ENCODE data around the gene SRD5A1.

Gene SRD5A1

DNA sequence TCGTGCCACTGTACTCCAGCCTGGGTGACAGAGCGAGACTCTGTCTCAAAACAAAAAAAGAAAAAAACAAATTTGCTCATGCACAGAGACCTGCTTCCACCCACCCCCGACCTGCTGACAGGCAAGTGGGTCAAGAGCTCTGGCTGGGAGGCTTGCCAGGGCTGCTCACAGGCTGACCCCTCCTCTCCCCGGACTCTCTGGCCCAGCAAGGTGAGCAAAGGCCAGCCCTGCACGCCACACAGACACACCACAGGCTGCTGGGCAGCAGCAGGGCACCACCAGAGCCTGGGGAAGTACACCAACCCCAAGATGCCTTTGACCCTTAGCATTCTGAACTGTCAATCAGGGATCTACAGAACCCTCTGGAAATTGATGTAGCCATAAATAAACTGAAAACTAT, 29.6 kb upstream of the SRD5A1 start:
- in situ Hi-C loops (cut with MboI; ENCODE audit: low sequenced_read_pairs) = no loop called here

GRCh38 chr5:6604341-6604740, 28.9 kb upstream of the SRD5A1 start:
- in situ Hi-C loops (cut with MboI; ENCODE audit: low sequenced_read_pairs) = no loop called here

DNA sequence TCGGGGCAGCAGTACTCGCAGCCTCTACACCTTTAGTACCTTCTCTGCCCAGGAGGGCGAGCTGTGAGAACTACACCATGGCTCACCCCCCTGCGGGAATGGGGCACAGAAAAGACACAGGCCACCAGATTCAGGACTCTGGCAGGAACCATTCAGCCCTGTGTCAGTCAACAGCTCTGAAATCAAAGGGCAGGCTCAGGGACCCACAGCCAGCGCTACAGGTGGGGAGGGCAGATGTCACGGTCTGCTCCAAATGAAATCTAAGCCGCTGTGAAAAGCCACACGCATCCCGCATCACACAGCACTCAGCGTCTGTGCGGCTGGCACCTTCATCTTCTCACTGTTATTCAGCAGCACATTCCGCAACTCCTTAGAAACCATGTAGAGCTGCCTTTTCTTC, 28.3 kb upstream of the SRD5A1 start:
- in situ Hi-C loops (cut with MboI; ENCODE audit: low sequenced_read_pairs) = no loop called here

DNA sequence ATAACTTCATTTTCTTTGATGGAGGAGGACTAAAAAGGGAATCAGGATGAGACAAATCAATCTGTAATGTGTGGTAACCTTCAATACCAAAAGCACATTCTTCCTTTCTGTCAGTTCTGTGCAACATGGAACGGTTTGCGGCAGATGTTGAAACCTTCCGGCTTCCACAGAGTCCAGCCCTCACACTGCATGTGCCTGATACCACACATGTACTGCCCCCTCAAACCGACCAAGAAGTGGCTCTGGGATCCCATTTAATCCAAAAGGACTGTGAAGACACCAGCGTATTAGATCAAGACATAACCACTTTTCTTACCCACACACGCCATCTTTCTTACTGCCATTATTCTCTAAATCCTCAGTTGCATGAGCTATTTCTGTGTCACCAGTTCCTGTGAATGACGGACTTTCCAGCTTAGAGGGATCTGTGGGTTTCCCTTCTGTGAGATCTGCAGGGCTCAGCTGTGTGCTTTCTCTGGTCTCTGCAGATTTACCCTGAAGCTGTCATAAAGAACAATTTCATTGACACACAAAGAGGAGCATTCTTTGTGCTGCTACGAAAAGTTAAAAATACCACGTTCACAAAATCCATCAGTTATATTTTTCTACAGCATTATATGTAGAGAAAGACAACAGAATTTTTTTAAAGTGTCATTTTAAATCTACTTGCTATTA, 26.2 kb upstream of the SRD5A1 start:
- in situ Hi-C loops (cut with MboI; ENCODE audit: low sequenced_read_pairs) = no loop called here

GRCh38 chr5:6607559-6607936, 25.7 kb upstream of the SRD5A1 start:
- in situ Hi-C loops (cut with MboI; ENCODE audit: low sequenced_read_pairs) = no loop called here

DNA sequence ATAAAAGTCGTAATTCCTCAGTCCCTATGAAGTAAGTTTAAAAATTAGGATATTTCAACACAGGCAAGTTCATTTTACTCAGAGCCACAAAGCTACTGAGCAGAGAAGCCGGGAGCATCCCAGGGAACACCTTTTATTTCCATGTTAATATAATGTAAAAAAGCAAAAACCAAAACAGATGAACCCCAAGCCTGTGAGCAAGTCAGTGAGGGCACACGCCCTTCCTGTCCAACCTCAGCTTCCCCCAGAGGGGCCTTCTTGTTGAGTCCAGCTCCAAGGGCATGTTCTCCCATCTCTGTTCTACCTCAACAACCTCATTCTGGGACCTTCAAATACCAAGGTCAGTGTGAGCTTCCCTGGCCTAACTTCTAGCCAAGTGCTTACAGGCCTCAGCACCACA, 25.2 kb upstream of the SRD5A1 start:
- in situ Hi-C loops (cut with MboI; ENCODE audit: low sequenced_read_pairs) = no loop called here

DNA sequence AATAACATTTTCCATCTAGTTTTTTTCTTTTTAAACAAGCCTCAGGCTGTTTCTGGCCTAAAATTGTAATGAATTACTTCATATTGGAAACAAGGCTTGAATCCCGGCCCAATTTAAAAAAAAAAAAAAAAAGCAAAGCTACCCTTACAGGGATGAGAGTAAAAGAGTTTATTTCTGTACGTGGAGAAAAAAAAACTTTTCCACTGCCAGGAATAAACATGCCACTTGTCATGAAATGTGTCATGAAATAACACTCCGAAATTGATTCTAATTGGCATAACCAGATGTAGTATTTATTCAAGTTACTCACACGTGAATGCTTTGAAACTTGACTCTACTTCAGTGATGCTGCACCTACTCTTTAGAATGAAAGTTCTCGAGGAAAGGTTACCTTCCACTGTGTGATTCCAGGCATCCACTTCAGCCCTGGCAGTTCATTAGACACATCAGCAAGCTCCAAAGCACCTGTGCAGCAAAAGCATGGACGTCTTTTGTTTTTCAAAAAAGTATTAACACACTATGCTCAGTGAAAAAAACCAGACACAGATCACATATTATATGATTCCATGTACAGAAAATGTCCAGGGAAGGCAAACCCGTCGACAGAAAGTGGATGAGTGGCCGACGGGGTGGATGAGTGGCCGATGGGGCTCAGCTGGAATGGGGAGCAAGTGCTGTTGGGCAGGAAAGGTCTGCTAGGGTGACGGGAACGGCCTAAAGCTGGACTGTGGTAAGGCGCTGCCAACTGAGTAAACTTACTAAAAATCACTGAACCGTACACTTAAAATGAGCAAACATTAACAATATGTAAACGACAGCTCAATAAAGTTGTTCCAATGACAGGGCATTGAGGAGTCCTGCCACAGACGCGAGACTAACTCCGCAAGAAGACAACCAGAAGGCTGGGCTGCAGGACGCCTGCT, 21.6 kb upstream of the SRD5A1 start:
- in situ Hi-C loops (cut with MboI; ENCODE audit: low sequenced_read_pairs) = no loop called here

GRCh38 chr5:6615034-6615815, 18.0 kb upstream of the SRD5A1 start:
- in situ Hi-C loops (cut with MboI; ENCODE audit: low sequenced_read_pairs) = no loop called here

DNA sequence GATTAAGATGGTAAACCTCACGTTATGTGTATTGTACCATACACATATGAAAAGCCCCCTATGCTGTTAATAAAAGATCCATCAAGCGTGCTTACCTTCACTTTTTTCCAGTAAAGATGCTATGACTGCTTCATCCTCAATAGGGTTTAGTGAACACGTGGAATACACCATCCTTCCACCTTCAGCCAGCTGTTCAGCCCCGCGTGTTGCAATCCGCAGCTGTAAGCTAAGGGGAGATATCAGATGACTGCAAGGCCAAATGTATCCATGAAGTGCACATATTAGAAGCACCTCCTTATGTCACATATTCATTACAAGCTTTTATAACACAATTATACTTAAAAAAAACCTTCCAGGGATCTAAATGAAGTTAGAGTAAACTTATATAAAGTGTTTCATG, 16.6 kb upstream of the SRD5A1 start:
- in situ Hi-C loops (cut with MboI; ENCODE audit: low sequenced_read_pairs) = no loop called here

DNA sequence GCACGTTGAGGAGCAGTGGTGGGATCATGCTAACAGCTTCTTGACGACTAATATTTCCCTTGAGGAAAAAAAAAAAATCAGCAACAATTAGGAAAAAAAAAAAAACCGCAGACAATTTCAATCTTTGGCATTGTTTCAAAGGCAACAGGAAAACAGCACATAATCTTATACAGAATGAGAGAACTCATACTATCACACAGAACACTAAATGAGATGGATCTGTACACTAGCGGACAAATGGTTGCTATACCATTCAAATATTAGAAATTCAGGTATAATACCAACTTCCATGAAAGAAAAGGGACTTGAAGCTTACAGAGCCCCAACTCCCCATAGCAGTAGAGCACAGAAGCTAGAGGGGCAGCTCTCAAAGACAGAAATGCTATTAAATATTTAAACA, 10.0 kb upstream of the SRD5A1 start:
- in situ Hi-C loops (cut with MboI; ENCODE audit: low sequenced_read_pairs) = no loop called here

DNA sequence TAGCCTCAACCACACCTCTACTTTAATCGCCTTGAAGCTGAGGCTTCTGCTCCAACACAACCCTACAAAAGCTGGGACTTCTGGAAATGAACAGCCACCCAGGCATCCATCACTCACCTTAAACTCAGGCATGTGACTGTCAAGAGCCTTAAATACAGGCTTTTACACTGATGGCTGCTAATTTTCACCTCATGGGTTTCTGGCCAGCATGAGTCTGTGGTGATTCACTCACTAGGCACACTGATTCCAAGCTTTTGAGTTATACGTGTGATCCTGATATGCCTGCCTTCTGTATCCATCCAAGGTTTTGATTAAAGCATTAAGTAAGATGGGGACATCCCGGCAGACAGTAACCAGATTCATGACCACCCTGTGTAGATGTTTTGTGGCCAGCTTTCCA, 9.3 kb upstream of the SRD5A1 start:
- in situ Hi-C loops (cut with MboI; ENCODE audit: low sequenced_read_pairs) = no loop called here

DNA sequence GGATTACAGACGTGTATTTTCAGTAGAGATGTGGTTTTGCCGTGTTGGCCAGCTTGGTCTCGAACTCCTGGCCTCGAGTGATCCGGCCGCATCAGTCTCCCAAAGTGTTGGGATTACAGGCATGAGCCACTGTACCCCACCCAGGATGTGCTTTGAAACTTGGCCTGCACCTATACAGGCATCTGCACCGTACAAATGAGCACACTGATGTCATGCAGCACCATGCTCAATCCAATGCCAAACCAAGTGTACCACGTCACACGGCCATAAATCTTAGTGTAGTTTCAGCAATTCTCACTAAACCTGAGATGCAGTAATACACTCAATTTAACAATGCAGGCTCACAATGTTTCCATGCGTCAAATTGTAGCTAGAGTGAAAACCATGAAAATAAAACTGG, 6.7 kb upstream of the SRD5A1 start:
- in situ Hi-C loops (cut with MboI; ENCODE audit: low sequenced_read_pairs) = no loop called here

DNA sequence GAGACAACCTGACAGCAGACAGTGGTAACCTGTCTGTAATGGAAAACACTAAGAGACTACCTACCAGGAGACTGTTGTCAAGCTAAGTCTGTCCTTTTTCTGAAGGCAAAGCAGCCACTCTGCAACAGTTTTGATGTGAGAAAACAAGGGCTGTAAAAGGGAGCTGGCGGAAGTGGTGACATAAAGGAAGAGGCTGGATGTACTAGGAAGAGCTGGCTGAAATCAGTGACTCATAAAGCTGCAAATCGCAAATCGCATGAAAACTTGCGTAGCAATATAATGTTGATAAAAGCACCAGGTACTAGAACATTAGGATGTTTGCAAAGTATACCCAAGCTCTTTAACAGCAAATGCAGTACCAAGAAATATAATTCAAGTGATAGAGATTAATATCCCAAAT, 1.8 kb upstream of the SRD5A1 start:
- in situ Hi-C loops (cut with MboI; ENCODE audit: low sequenced_read_pairs) = no loop called here

- in situ Hi-C loops (cut with MboI; ENCODE audit: low sequenced_read_pairs) = no loop called here
Measured at GRCh38 chr5:6632324-6632887, 834 bp upstream of the SRD5A1 start.

GRCh38 chr5:6633469-6634245, 417 bp downstream of the SRD5A1 start:
- in situ Hi-C loops (cut with MboI; ENCODE audit: low sequenced_read_pairs) = no loop called here

DNA sequence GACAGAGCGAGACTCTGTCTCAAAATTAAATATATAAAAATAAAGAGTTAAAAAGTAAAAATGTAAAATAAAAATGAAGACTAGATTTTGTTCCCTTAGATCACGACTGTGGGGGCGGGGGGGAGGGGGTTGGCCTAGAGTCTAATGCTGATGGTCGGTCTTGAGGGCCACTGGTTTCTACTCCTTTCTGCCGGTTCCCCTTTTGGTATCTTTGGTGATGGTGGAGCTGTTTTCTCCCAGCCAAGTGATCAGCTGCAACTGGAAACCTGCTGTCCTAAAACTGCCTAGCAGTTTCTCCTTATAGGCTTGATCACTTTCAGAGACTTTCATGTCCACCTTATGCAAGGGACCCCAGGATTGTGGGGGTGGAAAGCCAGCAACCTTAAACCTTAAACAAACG, 1.1 kb downstream of the SRD5A1 start:
- in situ Hi-C loops (cut with MboI; ENCODE audit: low sequenced_read_pairs) = no loop called here

- in situ Hi-C loops (cut with MboI; ENCODE audit: low sequenced_read_pairs) = no loop called here
Measured at GRCh38 chr5:6634788-6635430, 1.7 kb downstream of the SRD5A1 start.

- in situ Hi-C loops (cut with MboI; ENCODE audit: low sequenced_read_pairs) = no loop called here
Measured at GRCh38 chr5:6636293-6636692, 3.1 kb downstream of the SRD5A1 start.

DNA sequence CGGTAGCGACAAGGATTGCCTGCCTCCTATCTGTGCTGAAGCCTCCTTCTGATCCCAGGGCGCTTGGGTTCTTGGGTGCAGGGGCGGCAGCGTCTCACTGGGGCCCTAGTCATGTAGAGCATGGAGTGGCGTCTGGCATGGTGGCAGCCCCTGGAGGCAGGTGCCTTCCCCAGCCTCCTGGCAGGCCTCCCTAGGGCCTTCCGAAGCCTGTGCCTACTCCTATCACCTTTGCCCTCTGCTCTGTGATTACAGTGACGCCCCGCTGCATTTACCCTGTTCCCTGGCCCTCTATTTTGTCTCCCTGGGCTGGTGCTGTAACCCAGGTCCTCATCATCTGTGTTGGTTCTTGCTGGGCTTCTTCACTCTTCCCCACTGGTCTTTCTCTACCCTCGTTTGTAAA, 3.8 kb downstream of the SRD5A1 start:
- in situ Hi-C loops (cut with MboI; ENCODE audit: low sequenced_read_pairs) = no loop called here

DNA sequence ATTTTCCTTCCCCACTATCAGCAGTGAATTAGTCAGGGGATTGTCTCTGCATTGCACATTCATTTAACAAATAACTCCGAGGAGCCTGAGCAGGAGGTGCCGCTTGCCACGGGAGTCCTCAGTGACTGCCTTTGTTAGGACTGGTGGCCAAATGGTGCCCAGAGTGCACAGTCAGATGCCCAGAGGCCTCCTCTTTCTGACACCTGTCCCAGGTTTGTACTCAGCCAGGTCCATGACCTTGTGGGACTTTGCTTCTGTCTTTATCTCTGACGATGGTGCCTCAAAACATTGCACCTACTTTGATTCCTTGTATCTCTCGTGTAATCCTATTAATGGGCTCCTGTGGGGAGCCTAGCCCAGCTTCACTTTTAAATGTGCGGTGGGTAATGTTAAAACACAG, 4.3 kb downstream of the SRD5A1 start:
- in situ Hi-C loops (cut with MboI; ENCODE audit: low sequenced_read_pairs) = no loop called here
